NCI-H187 treated with DMSO at 0.1 percent for 48 hours (cell line): Measurements from ENCODE around the gene GMPPA.

Source experiments
- DNase-seq: peaks from one replicate; lab custom pipeline; 2025; lab: John Stamatoyannopoulos, UW

GMPPA gene

GRCh38 chr2:219468410-219469185, 30.1 kb upstream of the GMPPA start:
- no peak for DNase-seq

GRCh38 chr2:219469186-219469724, 29.4 kb upstream of the GMPPA start:
- no peak for DNase-seq

GRCh38 chr2:219470429-219470828, 28.3 kb upstream of the GMPPA start:
- DNase-seq: no peak

- no peak for DNase-seq
These were observed 27.0 kb upstream of the GMPPA start for GRCh38 chr2:219471476-219472371.

GRCh38 chr2:219472629-219473187, 26.0 kb upstream of the GMPPA start:
- no peak for DNase-seq

GRCh38 chr2:219473511-219473910, 25.2 kb upstream of the GMPPA start:
- no peak for DNase-seq

GRCh38 chr2:219474285-219475060, 24.2 kb upstream of the GMPPA start:
- DNase-seq: no peak

- no peak for DNase-seq
These were observed 23.4 kb upstream of the GMPPA start for GRCh38 chr2:219475278-219475677.

GRCh38 chr2:219475697-219476651, 22.7 kb upstream of the GMPPA start:
- DNase-seq: no peak

GRCh38 chr2:219476652-219477151, 22.0 kb upstream of the GMPPA start:
- DNase-seq: no peak

- DNase-seq: no peak
These were observed 21.5 kb upstream of the GMPPA start for GRCh38 chr2:219477179-219477578.

GRCh38 chr2:219477815-219478214, 20.9 kb upstream of the GMPPA start:
- no peak for DNase-seq

GRCh38 chr2:219478916-219479315, 19.8 kb upstream of the GMPPA start:
- no peak for DNase-seq

- DNase-seq: no peak
These were observed 18.7 kb upstream of the GMPPA start for GRCh38 chr2:219480004-219480403.

GRCh38 chr2:219482674-219483405, 15.9 kb upstream of the GMPPA start:
- DNase-seq: no peak

- no peak for DNase-seq
These were observed 15.0 kb upstream of the GMPPA start for GRCh38 chr2:219483451-219484342.

- no peak for DNase-seq
These were observed 14.1 kb upstream of the GMPPA start for GRCh38 chr2:219484343-219485200.

- no peak for DNase-seq
These were observed 13.5 kb upstream of the GMPPA start for GRCh38 chr2:219485201-219485580.
